SK-N-MC (cell line): ENCODE measurements around the gene DNMBP.

Source experiments
- EZH2 ChIP-seq: fragments of 200-600 bp; sonication (generic); IDR thresholded peaks from one replicate; pipeline ENCODE4 v1.6.1; 2017; ENCODE audit warnings: antibody characterized with exemption
- FOXP2 ChIP-seq: optimal IDR thresholded peaks from 2 replicates; pipeline ENCODE3; 2011; ENCODE audit warnings: mild to moderate bottlenecking, moderate library complexity; ENCODE audit not compliant: insufficient read depth; ENCODE audit errors: extremely low read length, control extremely low read depth
- POLR2AphosphoS5 ChIP-seq: IDR thresholded peaks from 2 replicates; pipeline ENCODE4 v1.6.1; 2012; ENCODE audit warnings: mild to moderate bottlenecking, low read depth, low read length, borderline replicate concordance

- no peak for TF ChIP-seq POLR2AphosphoS5
- no peak for TF ChIP-seq EZH2
- no peak for TF ChIP-seq FOXP2
Observed at GRCh38 chr10:99973190-99973589, 36.6 kb downstream of the DNMBP start.
